Measurements from ENCODE around the gene CNNM2.
A peak's percentile ranks its signal among the peaks of the same experiment; 100 is the strongest.
"Not testable (repeated sequence)": the region's sequence is repeated elsewhere in the genome, so short reads cannot be mapped to it uniquely, and the experiment has no call there.

Gene CNNM2

GRCh38 chr10:103111918-103112877 is 194.1 kb downstream of the CNNM2 start:
- DNase-seq, result no peak

GRCh38 chr10:103114876-103115275 is 196.8 kb downstream of the CNNM2 start:
- DNase-seq, result no peak

- no peak for DNase-seq
Measured at GRCh38 chr10:103117247-103117646, 199.2 kb downstream of the CNNM2 start.

- no peak for DNase-seq
Measured at GRCh38 chr10:103120546-103120945, 202.5 kb downstream of the CNNM2 start.

- no peak for DNase-seq
Measured at GRCh38 chr10:103120977-103121735, 203.1 kb downstream of the CNNM2 start.

- no peak for DNase-seq
Measured at GRCh38 chr10:103123282-103124024, 205.4 kb downstream of the CNNM2 start.

- peak; percentile 20 for DNase-seq
Measured at GRCh38 chr10:103124420-103125096, 206.5 kb downstream of the CNNM2 start.

GRCh38 chr10:103125323-103126267 is 207.5 kb downstream of the CNNM2 start:
- no peak for DNase-seq

- DNase-seq, result no peak
Measured at GRCh38 chr10:103127241-103127640, 209.1 kb downstream of the CNNM2 start.

GRCh38 chr10:103130180-103130579 is 212.1 kb downstream of the CNNM2 start:
- DNase-seq, result not testable (repeated sequence)

GRCh38 chr10:103130910-103131309 is 212.8 kb downstream of the CNNM2 start:
- no peak for DNase-seq

GRCh38 chr10:103135168-103135567 is 217.1 kb downstream of the CNNM2 start:
- peak; percentile 46 for DNase-seq

- DNase-seq, result no peak
Measured at GRCh38 chr10:103139803-103140202, 221.7 kb downstream of the CNNM2 start.
